Dendritic cell treated with granulocyte-macrophage colony-stimulating factor and Interleukin-4, amounts not matched to agents 40 ng/mL and 50 ng/mL, for 4 days (primary cell): ENCODE results near the gene DMD.

Source experiments
- H3K27ac Mint-ChIP-seq: one replicate; pipeline ENCODE4 v1.8.0; 2022; ENCODE audit warnings: mild to moderate bottlenecking, mixed read lengths
- H3K27me3 Mint-ChIP-seq: one replicate; pipeline ENCODE4 v1.8.0; 2022; ENCODE audit warnings: mild to moderate bottlenecking, mixed read lengths
- H3K36me3 Mint-ChIP-seq: one replicate; pipeline ENCODE4 v1.8.0; 2022; ENCODE audit warnings: low read depth, mixed read lengths
- H3K4me1 Mint-ChIP-seq: one replicate; pipeline ENCODE4 v1.8.0; 2022; ENCODE audit warnings: low read depth, mixed read lengths
- H3K4me3 Mint-ChIP-seq: one replicate; pipeline ENCODE4 v1.8.0; 2022; ENCODE audit warnings: mild to moderate bottlenecking, moderate library complexity, mixed read lengths
- H3K9me3 Mint-ChIP-seq: one replicate; pipeline ENCODE4 v1.8.0; 2022; ENCODE audit warnings: mixed read lengths
- intact Hi-C: fragments of 100-400 bp; cut with micrococcal nuclease; formaldehyde crosslinking; loops from one replicate; pipeline ENCODE4 v1.15.0; 2022

The DMD gene

DNA sequence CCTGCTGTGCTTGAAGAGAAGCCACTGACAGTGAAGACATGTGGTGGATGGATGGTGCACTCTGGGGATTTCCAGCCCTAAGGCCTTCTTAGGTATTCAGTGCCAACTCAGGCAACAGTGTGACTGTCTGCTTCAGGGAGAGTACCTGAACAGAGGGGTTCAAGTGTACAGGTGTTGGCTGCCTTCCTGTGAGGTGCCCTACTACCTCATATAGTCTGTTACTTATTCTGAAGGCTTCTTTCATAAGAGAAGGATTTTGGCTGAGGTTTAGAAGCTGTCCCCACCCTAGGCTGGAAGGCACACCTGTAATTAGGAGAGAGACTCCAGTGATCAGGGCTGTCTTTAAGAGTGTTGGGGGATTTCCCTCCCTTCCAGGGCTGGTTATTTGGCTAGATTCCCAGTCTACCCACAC, 2141.3 kb downstream of the DMD start:
- H3K27ac Mint-ChIP-seq, result no peak overlapping the region
- no peaks in the 10 kb centered on the region for H3K4me1 Mint-ChIP-seq
- intact Hi-C loops, result no loop called here

More for the DNA sequence above, 2141.3 kb downstream of the DMD start:
- Mint-ChIP-seq H3K9me3 (peaks cover 14% of the 10 kb centered on the region), H3K27me3 (no peaks in the 10 kb centered on the region), H3K4me3 (no peak overlapping the region), H3K36me3 (no peaks in the 10 kb centered on the region)
